LNCaP clone FGC (cell line): ENCODE measurements around the gene LDHAL6B.

Experiments
- DNase-seq: peaks from one replicate; pipeline ENCODE4 v3.0.0-alpha.2; 2011; ENCODE audit warnings: low read depth
- H3K4me3 ChIP-seq: 2 replicates; pipeline ENCODE4 v1.5.1; 2011; ENCODE audit warnings: mild to moderate bottlenecking, low read depth, low read length, control low read depth
- TF ChIP-seq, protein P1 (sequence below): IDR thresholded peaks from 2 replicates; pipeline ENCODE4 v1.5.1; 2012; ENCODE audit warnings: mild to moderate bottlenecking; ENCODE audit not compliant: control insufficient read depth, insufficient read depth; ENCODE audit errors: extremely low read depth

The LDHAL6B gene

DNA sequence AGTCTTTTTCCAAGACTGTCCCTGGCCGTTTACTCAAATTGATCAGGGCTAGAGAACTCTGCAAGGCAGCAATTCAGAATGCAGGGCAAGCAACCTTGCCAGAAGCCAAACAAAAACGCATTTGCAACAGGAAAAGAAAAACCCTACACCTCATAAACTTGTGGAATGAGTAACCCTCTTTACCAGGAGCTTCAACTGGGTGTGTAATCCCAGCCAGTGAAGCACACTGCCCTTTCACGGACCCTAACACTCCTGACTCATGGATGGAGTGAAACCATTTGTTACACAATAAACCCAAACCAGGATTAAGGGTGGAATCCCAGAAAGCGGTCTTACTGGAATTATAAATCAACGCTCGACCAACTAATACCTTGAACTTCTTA lies 14.8 kb upstream of the LDHAL6B start:
- H3K4me3 ChIP-seq, result no peak overlapping the region
- DNase-seq, result no peak
- TF ChIP-seq, protein P1, sequence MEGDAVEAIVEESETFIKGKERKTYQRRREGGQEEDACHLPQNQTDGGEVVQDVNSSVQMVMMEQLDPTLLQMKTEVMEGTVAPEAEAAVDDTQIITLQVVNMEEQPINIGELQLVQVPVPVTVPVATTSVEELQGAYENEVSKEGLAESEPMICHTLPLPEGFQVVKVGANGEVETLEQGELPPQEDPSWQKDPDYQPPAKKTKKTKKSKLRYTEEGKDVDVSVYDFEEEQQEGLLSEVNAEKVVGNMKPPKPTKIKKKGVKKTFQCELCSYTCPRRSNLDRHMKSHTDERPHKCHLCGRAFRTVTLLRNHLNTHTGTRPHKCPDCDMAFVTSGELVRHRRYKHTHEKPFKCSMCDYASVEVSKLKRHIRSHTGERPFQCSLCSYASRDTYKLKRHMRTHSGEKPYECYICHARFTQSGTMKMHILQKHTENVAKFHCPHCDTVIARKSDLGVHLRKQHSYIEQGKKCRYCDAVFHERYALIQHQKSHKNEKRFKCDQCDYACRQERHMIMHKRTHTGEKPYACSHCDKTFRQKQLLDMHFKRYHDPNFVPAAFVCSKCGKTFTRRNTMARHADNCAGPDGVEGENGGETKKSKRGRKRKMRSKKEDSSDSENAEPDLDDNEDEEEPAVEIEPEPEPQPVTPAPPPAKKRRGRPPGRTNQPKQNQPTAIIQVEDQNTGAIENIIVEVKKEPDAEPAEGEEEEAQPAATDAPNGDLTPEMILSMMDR, result no peak

DNA sequence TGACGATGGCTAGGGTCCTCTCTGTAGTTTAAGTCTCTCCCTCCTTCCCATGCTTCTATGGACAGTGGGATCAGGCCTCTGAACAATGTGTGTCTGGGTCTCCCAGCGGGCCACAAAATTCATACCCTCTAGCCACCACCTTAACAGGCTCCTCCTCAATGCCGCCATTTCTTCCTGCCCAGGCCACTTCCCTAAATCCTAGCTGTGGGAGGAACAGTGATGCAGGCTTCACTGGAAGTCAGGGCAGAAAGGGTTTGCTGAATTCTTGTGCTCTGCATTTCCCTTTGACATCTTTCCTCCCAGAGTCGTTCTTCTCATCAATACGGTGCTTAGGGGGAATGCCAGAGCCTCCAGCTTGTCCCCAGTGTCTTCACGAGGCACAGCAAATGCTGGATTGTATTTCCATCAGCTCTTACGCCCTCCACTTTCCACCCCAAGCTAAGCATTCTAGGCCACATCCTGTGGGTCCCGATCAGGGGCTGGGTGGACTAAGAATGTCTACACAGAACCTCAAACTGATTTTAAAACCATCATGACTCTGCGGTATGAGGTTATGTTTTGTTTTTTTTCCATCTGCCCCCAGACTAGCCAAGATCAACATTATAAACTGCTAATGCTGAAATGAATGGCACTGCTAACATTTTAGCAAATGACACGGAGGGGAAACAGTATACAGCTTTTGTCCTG lies 11.9 kb upstream of the LDHAL6B start:
- no peak for DNase-seq
- no peak overlapping the region for H3K4me3 ChIP-seq
- TF ChIP-seq, protein P1, result no peak

DNA sequence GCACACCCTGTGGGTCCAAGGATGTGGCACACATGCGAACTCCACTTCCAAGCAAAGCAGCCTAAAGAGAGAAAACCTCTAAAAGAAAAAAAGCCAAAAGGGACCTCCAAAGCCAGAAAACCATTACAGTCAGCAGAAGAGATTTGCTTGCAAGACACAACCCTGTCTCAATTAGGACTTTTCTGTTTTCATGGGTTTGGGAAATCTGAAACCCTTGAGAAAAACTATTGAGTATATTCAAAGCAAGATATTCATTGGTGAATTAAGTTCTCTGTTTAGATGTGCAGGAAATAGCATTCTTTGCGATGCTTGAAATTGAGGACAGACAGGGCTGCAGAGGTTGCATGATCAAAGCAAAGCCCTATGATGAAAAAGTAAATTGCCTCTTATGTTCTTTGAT lies 10.2 kb upstream of the LDHAL6B start:
- H3K4me3 ChIP-seq, result no peak overlapping the region
- no peak for DNase-seq
- TF ChIP-seq, protein P1, result no peak

DNA sequence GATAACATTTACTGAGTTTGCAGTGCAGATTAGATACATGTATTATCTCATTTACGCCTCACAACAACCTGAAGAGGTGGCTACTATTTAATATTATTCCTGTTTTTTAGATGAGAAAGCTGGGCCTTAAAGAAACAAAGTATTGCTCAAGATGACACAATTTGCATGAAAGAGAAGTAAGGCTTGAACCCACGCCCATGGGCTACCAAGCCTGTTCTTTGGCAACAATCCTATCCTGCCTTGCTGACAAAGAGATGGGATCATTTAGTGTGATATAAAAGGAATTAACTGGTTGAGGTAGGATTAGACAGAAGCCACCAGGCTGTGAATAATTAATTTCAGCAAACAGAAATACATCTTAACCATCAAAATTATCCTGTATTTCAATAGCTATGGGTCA lies 9.2 kb upstream of the LDHAL6B start:
- TF ChIP-seq, protein P1, result no peak
- H3K4me3 ChIP-seq, result no peak overlapping the region
- DNase-seq, result no peak

DNA sequence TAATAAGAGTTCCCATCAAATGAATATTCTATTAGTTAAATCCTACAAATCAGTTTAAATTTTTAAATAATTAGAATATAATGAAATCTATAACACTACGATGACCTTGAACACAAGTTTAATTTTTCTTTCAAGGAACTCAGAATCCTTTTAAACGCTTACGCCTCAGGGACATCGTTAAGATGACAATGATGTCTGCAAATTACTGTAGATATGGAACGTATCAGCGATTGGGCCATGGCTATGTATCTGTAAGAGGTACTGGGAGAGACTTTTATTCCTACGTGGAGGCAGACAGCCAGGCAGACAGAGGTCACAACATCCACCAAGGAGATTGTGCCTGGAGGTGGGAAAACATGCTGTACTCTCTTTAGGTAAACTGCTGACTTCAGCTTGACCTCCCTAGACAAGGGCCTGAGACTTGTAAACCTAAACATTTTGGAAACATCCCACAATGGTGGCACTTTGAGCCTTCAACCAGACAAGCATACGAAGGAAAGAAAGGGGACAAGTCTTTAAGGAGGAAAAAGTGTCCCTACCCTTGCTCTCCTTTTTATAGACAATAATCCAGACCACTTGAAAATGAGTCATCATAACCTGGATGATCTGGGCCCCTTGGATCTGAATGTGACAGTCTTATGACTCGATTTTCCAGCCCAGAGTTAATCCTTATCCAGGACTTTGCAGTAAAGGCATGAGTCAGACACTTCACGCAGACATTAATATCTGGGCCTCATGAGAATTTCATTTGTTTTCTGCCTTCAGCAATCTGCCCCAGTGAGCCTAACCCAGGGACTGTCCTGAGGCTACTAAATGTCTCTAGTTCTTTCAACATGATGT lies 6.8 kb upstream of the LDHAL6B start:
- TF ChIP-seq, protein P1, result no peak
- no peak for DNase-seq
- no peak overlapping the region for H3K4me3 ChIP-seq

DNA sequence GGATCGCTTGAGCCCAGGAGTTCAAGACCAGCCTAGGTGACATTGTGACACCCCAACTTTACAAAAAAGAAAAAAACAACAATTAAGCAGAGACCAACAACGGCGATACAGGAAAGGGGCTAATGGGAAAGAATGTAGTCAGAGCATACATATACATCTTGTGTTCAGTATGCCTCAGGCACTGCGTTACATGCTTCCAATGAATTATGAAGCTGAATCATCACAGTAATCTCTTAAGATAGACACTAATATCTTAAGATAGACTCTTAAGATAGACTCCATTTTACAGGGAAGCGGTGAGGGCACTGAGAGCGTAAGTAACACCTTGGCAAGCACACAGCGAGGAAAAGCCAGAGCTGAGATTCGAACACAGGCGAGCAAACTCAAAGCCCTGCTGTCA lies 6.1 kb upstream of the LDHAL6B start:
- TF ChIP-seq, protein P1, result no peak
- DNase-seq, result no peak
- no peak overlapping the region for H3K4me3 ChIP-seq
